ENCODE measurements around the gene FUCA1.
"Not testable (repeated sequence)": the region's sequence is repeated elsewhere in the genome, so short reads cannot be mapped to it uniquely, and the experiment has no call there.

The FUCA1 gene

DNA sequence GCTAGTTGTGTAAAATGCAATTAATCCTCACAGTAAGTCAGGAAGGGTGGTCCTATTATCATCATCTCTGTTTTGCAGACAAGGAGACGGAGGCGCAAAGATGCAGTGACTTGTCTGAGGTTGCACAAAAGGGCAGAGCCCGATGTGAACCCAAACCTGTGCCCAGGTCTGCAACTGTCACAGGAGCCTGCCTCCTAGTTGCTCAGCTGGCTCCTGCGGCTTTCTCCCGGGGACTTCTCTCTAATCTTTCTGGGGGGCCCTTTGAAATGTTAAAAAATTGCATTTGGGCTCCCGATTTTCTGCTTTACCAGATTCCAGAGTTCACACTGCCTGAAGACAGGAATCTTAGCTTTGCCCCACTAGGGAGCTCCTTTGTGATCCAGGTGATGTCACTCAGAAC, 35.7 kb upstream of the FUCA1 start:
- H3K27me3 Mint-ChIP-seq (ENCODE audit: low read depth): peaks cover 43% of the 10 kb centered on the region
- H3K27ac Mint-ChIP-seq: no peak overlapping the region
- H3K9me3 Mint-ChIP-seq: no peaks in the 10 kb centered on the region
- no peak overlapping the region for H3K4me3 Mint-ChIP-seq
- H3K4me1 Mint-ChIP-seq (ENCODE audit: low read depth): peaks cover 17% of the 10 kb centered on the region
- H3K36me3 Mint-ChIP-seq (ENCODE audit: low read depth): no peaks in the 10 kb centered on the region

- peaks cover 43% of the 10 kb centered on the region for H3K27me3 Mint-ChIP-seq (ENCODE audit: low read depth)
- no peak overlapping the region for H3K4me3 Mint-ChIP-seq
- no peaks in the 10 kb centered on the region for H3K9me3 Mint-ChIP-seq
- H3K36me3 Mint-ChIP-seq (ENCODE audit: low read depth): no peaks in the 10 kb centered on the region
- H3K4me1 Mint-ChIP-seq (ENCODE audit: low read depth): peaks cover 13% of the 10 kb centered on the region
- no peak overlapping the region for H3K27ac Mint-ChIP-seq
Observed at GRCh38 chr1:23902321-23903278, 34.5 kb upstream of the FUCA1 start.

DNA sequence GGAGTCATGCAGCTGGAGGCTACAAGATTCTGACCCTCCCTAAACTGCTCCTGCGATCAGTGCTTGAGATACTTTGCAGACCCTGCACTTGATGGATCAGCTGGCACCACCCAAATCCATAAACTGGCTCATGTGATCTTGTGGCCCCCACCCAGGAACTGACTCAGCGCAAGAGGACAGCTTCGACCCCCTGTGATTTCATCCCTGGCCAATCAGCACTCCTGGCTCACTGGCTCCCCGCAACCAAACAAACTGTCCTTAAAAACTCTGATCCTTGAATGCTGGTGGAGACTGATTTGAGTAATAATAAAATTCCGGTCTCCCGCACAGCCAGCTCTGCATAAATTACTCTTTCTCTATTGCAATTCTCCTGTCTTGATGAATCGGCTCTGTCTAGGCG, 31.9 kb upstream of the FUCA1 start:
- not testable (repeated sequence) for H3K4me1 Mint-ChIP-seq (ENCODE audit: low read depth); H3K27ac Mint-ChIP-seq; H3K9me3 Mint-ChIP-seq; H3K4me3 Mint-ChIP-seq; H3K36me3 Mint-ChIP-seq (ENCODE audit: low read depth)
- peaks cover 35% of the 10 kb centered on the region for H3K27me3 Mint-ChIP-seq (ENCODE audit: low read depth)

- no peaks in the 10 kb centered on the region for H3K9me3 Mint-ChIP-seq
- H3K27me3 Mint-ChIP-seq (ENCODE audit: low read depth): peaks cover 27% of the 10 kb centered on the region
- H3K27ac Mint-ChIP-seq: no peak overlapping the region
- H3K36me3 Mint-ChIP-seq (ENCODE audit: low read depth): no peaks in the 10 kb centered on the region
- H3K4me3 Mint-ChIP-seq: no peak overlapping the region
- no peaks in the 10 kb centered on the region for H3K4me1 Mint-ChIP-seq (ENCODE audit: low read depth)
Observed at GRCh38 chr1:23899070-23899469, 31.0 kb upstream of the FUCA1 start.

DNA sequence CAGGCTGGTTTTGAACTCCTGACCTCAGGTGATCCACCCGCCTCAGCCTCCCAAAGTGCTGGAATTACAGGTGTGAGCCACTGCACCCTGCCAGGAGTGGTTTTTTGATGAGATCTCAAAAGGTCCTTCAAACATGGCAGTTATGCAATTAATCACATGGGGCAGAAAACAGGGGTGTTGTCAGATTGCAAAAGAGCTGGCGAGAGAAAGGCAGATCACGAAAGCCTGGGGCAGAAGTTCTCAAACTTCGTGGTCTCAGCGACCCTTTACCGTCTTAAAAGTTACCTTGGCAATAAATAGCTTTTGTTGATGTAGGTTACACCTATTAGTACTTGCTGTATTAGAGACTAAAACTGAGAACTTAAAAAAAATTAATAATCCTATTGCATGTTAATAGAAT, 29.0 kb upstream of the FUCA1 start:
- Mint-ChIP-seq H3K36me3 (ENCODE audit: low read depth) (no peaks in the 10 kb centered on the region), H3K4me3 (no peak overlapping the region), H3K27ac (no peak overlapping the region), H3K27me3 (ENCODE audit: low read depth) (peaks cover 27% of the 10 kb centered on the region), H3K9me3 (no peaks in the 10 kb centered on the region), H3K4me1 (ENCODE audit: low read depth) (no peaks in the 10 kb centered on the region)

GRCh38 chr1:23896491-23896890, 28.4 kb upstream of the FUCA1 start:
- Mint-ChIP-seq H3K4me3 (no peak overlapping the region), H3K27me3 (ENCODE audit: low read depth) (peaks cover 27% of the 10 kb centered on the region), H3K36me3 (ENCODE audit: low read depth) (no peaks in the 10 kb centered on the region), H3K9me3 (no peaks in the 10 kb centered on the region), H3K4me1 (ENCODE audit: low read depth) (no peaks in the 10 kb centered on the region), H3K27ac (no peak overlapping the region)

- no peak overlapping the region for H3K4me3 Mint-ChIP-seq
- peaks cover 23% of the 10 kb centered on the region for H3K27me3 Mint-ChIP-seq (ENCODE audit: low read depth)
- no peaks in the 10 kb centered on the region for H3K4me1 Mint-ChIP-seq (ENCODE audit: low read depth)
- H3K9me3 Mint-ChIP-seq: no peaks in the 10 kb centered on the region
- H3K36me3 Mint-ChIP-seq (ENCODE audit: low read depth): no peaks in the 10 kb centered on the region
- no peak overlapping the region for H3K27ac Mint-ChIP-seq
Observed at GRCh38 chr1:23895993-23896392, 27.9 kb upstream of the FUCA1 start.

GRCh38 chr1:23895082-23895481, 27.0 kb upstream of the FUCA1 start:
- no peaks in the 10 kb centered on the region for H3K36me3 Mint-ChIP-seq (ENCODE audit: low read depth)
- no peaks in the 10 kb centered on the region for H3K9me3 Mint-ChIP-seq
- no peaks in the 10 kb centered on the region for H3K4me1 Mint-ChIP-seq (ENCODE audit: low read depth)
- peaks cover 18% of the 10 kb centered on the region for H3K27me3 Mint-ChIP-seq (ENCODE audit: low read depth)
- no peak overlapping the region for H3K4me3 Mint-ChIP-seq
- H3K27ac Mint-ChIP-seq: no peak overlapping the region

GRCh38 chr1:23889074-23889473, 21.0 kb upstream of the FUCA1 start:
- H3K27me3 Mint-ChIP-seq (ENCODE audit: low read depth): peaks cover 25% of the 10 kb centered on the region
- no peaks in the 10 kb centered on the region for H3K9me3 Mint-ChIP-seq
- H3K4me3 Mint-ChIP-seq: no peak overlapping the region
- no peak overlapping the region for H3K27ac Mint-ChIP-seq
- H3K36me3 Mint-ChIP-seq (ENCODE audit: low read depth): no peaks in the 10 kb centered on the region
- H3K4me1 Mint-ChIP-seq (ENCODE audit: low read depth): no peaks in the 10 kb centered on the region

DNA sequence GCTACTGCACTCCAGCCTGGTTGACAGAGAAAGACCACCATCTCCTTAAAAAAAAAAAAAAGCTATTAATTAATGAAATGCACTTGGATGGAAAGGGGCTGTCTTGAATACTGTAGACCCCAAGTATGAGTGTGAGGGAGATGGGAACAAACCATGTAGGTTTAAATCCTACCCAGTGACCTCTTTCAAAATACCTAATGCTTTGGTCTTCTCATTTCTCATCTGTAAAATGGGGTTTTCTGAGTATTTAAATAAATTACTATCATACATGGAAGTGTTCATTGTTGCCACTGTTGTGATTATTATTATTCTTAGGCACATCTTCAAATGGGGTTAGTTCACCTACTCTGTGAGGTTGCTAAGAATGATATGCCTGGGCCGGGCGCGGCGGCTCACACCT, 17.1 kb upstream of the FUCA1 start:
- no peak overlapping the region for H3K4me3 Mint-ChIP-seq
- H3K27ac Mint-ChIP-seq: no peak overlapping the region
- H3K27me3 Mint-ChIP-seq (ENCODE audit: low read depth): peaks cover 8% of the 10 kb centered on the region
- no peaks in the 10 kb centered on the region for H3K9me3 Mint-ChIP-seq
- H3K36me3 Mint-ChIP-seq (ENCODE audit: low read depth): no peaks in the 10 kb centered on the region
- no peaks in the 10 kb centered on the region for H3K4me1 Mint-ChIP-seq (ENCODE audit: low read depth)

DNA sequence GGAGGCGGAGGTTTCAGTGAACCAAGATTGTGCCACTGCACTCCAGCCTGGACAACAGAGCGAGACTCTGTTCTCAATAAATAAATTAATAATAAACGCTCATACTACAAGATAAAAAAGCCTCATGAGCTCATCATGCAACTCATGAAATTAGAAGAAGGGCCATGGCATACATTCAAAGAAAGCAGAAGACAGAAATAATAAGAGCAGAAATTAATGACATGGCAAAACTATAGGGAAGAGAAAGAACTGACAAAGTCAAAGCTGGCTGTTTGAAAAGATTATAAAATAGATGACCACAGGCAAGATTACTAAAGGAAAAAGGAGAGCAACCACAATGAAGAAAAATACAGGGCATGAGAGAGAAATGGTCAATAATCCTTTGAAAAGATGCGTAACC, 14.7 kb upstream of the FUCA1 start:
- peaks cover 20% of the 10 kb centered on the region for H3K9me3 Mint-ChIP-seq
- no peak overlapping the region for H3K27ac Mint-ChIP-seq
- no peak overlapping the region for H3K4me3 Mint-ChIP-seq
- no peaks in the 10 kb centered on the region for H3K4me1 Mint-ChIP-seq (ENCODE audit: low read depth)
- H3K27me3 Mint-ChIP-seq (ENCODE audit: low read depth): peaks cover 1% of the 10 kb centered on the region
- H3K36me3 Mint-ChIP-seq (ENCODE audit: low read depth): peaks cover 3% of the 10 kb centered on the region

DNA sequence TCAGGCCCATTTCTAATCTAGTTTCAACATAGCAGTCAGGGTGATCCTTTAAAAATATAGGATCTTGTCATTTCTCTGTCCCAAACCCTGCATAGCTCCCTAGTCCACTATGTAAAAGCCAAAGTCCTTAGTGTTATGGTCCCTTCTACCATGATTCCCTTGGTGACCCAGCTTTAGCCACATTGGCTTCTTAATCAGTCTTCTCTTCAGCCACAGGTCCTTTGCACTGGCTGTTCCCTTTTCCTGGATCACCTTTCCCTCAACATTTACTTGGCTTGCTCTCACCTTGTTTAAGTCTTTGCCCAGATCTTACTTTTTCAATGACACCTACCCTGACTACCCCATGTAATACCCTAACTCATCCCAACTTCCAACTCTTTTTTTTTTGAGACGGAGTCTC, 11.7 kb upstream of the FUCA1 start:
- H3K27ac Mint-ChIP-seq: no peak overlapping the region
- H3K9me3 Mint-ChIP-seq: peaks cover 35% of the 10 kb centered on the region
- H3K36me3 Mint-ChIP-seq (ENCODE audit: low read depth): peaks cover 6% of the 10 kb centered on the region
- H3K27me3 Mint-ChIP-seq (ENCODE audit: low read depth): no peaks in the 10 kb centered on the region
- no peaks in the 10 kb centered on the region for H3K4me1 Mint-ChIP-seq (ENCODE audit: low read depth)
- H3K4me3 Mint-ChIP-seq: no peak overlapping the region

DNA sequence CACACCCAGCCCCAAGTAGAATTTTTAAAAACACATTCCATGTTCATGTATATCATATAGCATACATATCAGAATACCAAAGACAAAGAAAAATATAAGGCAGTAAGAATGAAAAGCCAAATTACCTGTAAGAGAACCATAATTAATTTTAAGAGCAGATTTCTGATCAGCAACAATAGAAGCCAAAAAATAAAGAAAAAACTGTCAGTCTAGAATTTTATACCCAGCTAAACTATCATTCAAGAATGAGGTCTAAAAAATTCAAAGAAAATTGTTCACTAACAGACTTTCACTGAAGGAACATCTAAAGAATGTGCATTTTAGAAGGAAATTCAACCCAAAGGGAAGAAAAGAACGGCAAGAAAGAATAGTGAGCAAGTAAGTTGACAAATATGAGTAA, 10.6 kb upstream of the FUCA1 start:
- Mint-ChIP-seq H3K4me3 (no peak overlapping the region), H3K27me3 (ENCODE audit: low read depth) (no peaks in the 10 kb centered on the region), H3K9me3 (peaks cover 35% of the 10 kb centered on the region), H3K36me3 (ENCODE audit: low read depth) (peaks cover 6% of the 10 kb centered on the region), H3K4me1 (ENCODE audit: low read depth) (no peaks in the 10 kb centered on the region), H3K27ac (no peak overlapping the region)

- Mint-ChIP-seq H3K9me3 (peaks cover 35% of the 10 kb centered on the region), H3K27ac (no peak overlapping the region), H3K4me1 (ENCODE audit: low read depth) (no peaks in the 10 kb centered on the region), H3K4me3 (no peak overlapping the region), H3K27me3 (ENCODE audit: low read depth) (no peaks in the 10 kb centered on the region), H3K36me3 (ENCODE audit: low read depth) (peaks cover 6% of the 10 kb centered on the region)
Observed at GRCh38 chr1:23875382-23875781, 7.3 kb upstream of the FUCA1 start.

GRCh38 chr1:23872421-23872820, 4.3 kb upstream of the FUCA1 start:
- Mint-ChIP-seq H3K27ac (no peak overlapping the region), H3K36me3 (ENCODE audit: low read depth) (peaks cover 4% of the 10 kb centered on the region), H3K27me3 (ENCODE audit: low read depth) (peaks cover 10% of the 10 kb centered on the region), H3K4me3 (no peak overlapping the region), H3K9me3 (peaks cover 14% of the 10 kb centered on the region), H3K4me1 (ENCODE audit: low read depth) (peaks cover 10% of the 10 kb centered on the region)
